CD4-positive, alpha-beta memory T cell (primary cell): Measurements from ENCODE around the gene EMC7. TPM values are rescaled to one million over a fixed set of nuclear protein-coding genes. Genes with fewer than 3 reads are reported as not detected.
A peak's percentile ranks its signal among the peaks of the same experiment; 100 is the strongest.

Source experiments
- CTCF ChIA-PET: fragments of 350-600 bp; sonication (Branson Sonifier 250); formaldehyde crosslinking; loops from one replicate; lab custom pipeline; 2021; ENCODE audit warnings: inconsistent platforms; ENCODE audit not compliant: partially characterized antibody; lab: Charles Lee
- POLR2A ChIA-PET: fragments of 350-600 bp; sonication (Branson Sonifier 250); formaldehyde crosslinking; loops from one replicate; lab custom pipeline; 2021; ENCODE audit not compliant: partially characterized antibody; lab: Charles Lee
- DNase-seq, 5 donors: peaks; one replicate each; pipeline versions ENCODE4 v3.0.0 to v3.0.0-alpha.2; 2020 to 2022; ENCODE audit warnings: mixed read lengths in 1 of 5
- H3K27ac ChIP-seq: one replicate; pipeline ENCODE4 v1.7.0; 2013; ENCODE audit warnings: low read depth, low read length
- H3K27me3 ChIP-seq: 2 replicates; pipeline ENCODE4 v1.7.0; 2013; ENCODE audit warnings: mild to moderate bottlenecking, low read length, moderate library complexity; ENCODE audit not compliant: insufficient read depth
- H3K36me3 ChIP-seq: 2 replicates; pipeline ENCODE4 v1.7.0; 2013; ENCODE audit warnings: mild to moderate bottlenecking, low read length, moderate library complexity; ENCODE audit not compliant: insufficient read depth
- H3K4me1 ChIP-seq: 2 replicates; pipeline ENCODE4 v1.7.0; 2013; ENCODE audit warnings: mild to moderate bottlenecking, low read length, moderate library complexity; ENCODE audit not compliant: insufficient read depth
- H3K4me3 ChIP-seq, 2 donors: one replicate each; pipeline ENCODE4 v1.7.0; 2013; ENCODE audit warnings: low read length in 2 of 2, mild to moderate bottlenecking in 1 of 2
- H3K9me3 ChIP-seq, 2 donors: one replicate each; pipeline ENCODE4 v1.7.0; 2013; ENCODE audit warnings: low read length in 2 of 2, control low read depth in 1 of 2; ENCODE audit not compliant: control insufficient read depth in 1 of 2
- H3K27ac Mint-ChIP-seq, 7 donors: one replicate each; pipeline ENCODE4 v1.8.0; 2020 to 2021; ENCODE audit warnings: mixed read lengths in 7 of 7, mild to moderate bottlenecking in 6 of 7, inconsistent platforms in 3 of 7, moderate library complexity in 3 of 7
- H3K27me3 Mint-ChIP-seq, 2 donors: one replicate each; pipeline ENCODE4 v1.8.0; 2020 to 2021; ENCODE audit warnings: mixed read lengths in 2 of 2
- H3K36me3 Mint-ChIP-seq, 2 donors: one replicate each; pipeline ENCODE4 v1.8.0; 2020 to 2021; ENCODE audit warnings: mixed read lengths in 2 of 2, inconsistent platforms in 1 of 2, mild to moderate bottlenecking in 1 of 2
- H3K4me1 Mint-ChIP-seq, 4 donors: one replicate each; pipeline ENCODE4 v1.8.0; 2020 to 2021; ENCODE audit warnings: mixed read lengths in 4 of 4, mild to moderate bottlenecking in 1 of 4
- H3K4me3 Mint-ChIP-seq, 8 donors: one replicate each; pipeline ENCODE4 v1.8.0; 2020 to 2021; ENCODE audit warnings: mixed read lengths in 8 of 8, mild to moderate bottlenecking in 7 of 8, moderate library complexity in 6 of 8, inconsistent platforms in 3 of 8
- H3K9me3 Mint-ChIP-seq, 8 donors: one replicate each; pipeline ENCODE4 v1.8.0; 2020 to 2021; ENCODE audit warnings: mixed read lengths in 8 of 8, mild to moderate bottlenecking in 5 of 8, inconsistent platforms in 3 of 8, moderate library complexity in 1 of 8
- intact Hi-C: fragments of 100-400 bp; cut with micrococcal nuclease; formaldehyde crosslinking; loops from one replicate; pipeline ENCODE4 v1.15.1; 2023
- polyA plus RNA-seq, 2 donors: library from polyadenylated mRNA; unstranded; fragments of 300-500 nt; fragmentation: Illumina TruSeq; gene quantifications; one replicate each; pipeline ENCODE4 v1.2.3, GENCODE V29; 2021
- total RNA-seq, 2 experiments: library from RNA; stranded (reverse); gene quantifications; one replicate each; pipeline ENCODE4 v1.2.3, GENCODE V29; 2021

Gene EMC7
- total and polyA plus RNA-seq, 4 experiments from 2014 or later, result 38.3 to 167 (median 81.3) TPM

- no peaks in the 10 kb centered on the region for H3K9me3 ChIP-seq
- H3K4me1 Mint-ChIP-seq, result peaks cover 0 to 3% (median 0%) of the 10 kb centered on the region in 4 donors
- H3K27ac ChIP-seq, result no peak overlapping the region
- H3K4me1 ChIP-seq, result no peaks in the 10 kb centered on the region
- no peaks in the 10 kb centered on the region for H3K9me3 Mint-ChIP-seq
- intact Hi-C loops, result no loop called here
- no peak overlapping the region for H3K4me3 Mint-ChIP-seq
- POLR2A ChIA-PET, result interaction anchor here (0.9 to 1.5 kb wide), 2 partner anchors 10 to 256 kb away, joined by 3 to 5 read pairs; partner anchors contain the start of genes EMC7 and PGBD4
- H3K36me3 Mint-ChIP-seq, result no peaks in the 10 kb centered on the region
- H3K27ac Mint-ChIP-seq, result peak overlapping the region in 1 of 7 donors; percentile 9
- no peak for DNase-seq
- CTCF ChIA-PET, result interaction anchor here (0.9 to 3.7 kb wide), 4 partner anchors 12 to 476 kb away, joined by 3 to 21 read pairs (median 4); partner anchors contain the start of gene KATNBL1
- H3K27me3 ChIP-seq, result peaks cover 7% of the 10 kb centered on the region
- H3K27me3 Mint-ChIP-seq, result peaks cover 0 to 4% of the 10 kb centered on the region in 2 donors
- no peak overlapping the region for H3K4me3 ChIP-seq
- no peaks in the 10 kb centered on the region for H3K36me3 ChIP-seq
Observed at GRCh38 chr15:34111488-34111887, 9.8 kb upstream of the EMC7 start.

GRCh38 chr15:34109797-34110663 is 8.4 kb upstream of the EMC7 start:
- H3K4me3 ChIP-seq, result no peak overlapping the region
- intact Hi-C loops, result loop anchor here (1.0 kb wide), 1 partner anchor 478 kb away; no protein-coding TSS in a partner anchor
- peaks cover 0 to 3% (median 0%) of the 10 kb centered on the region in 4 donors for H3K4me1 Mint-ChIP-seq
- CTCF ChIA-PET, result interaction anchor here (0.8 to 3.7 kb wide), 8 partner anchors 9 to 258 kb away, joined by 3 to 21 read pairs (median 3); partner anchors contain the start of genes KATNBL1 and LPCAT4
- peak overlapping the region in 2 of 7 donors; percentile 49 to 56 for H3K27ac Mint-ChIP-seq
- peak in 4 of 5 donors; percentile 6 to 28 (median 16) for DNase-seq
- H3K4me3 Mint-ChIP-seq, result peak overlapping the region in 1 of 8 donors; percentile 4
- no peaks in the 10 kb centered on the region for H3K9me3 ChIP-seq
- H3K27me3 Mint-ChIP-seq, result peaks cover 0 to 4% of the 10 kb centered on the region in 2 donors
- POLR2A ChIA-PET, result no interaction called here
- H3K36me3 ChIP-seq, result no peaks in the 10 kb centered on the region
- no peak overlapping the region for H3K27ac ChIP-seq
- H3K4me1 ChIP-seq, result no peaks in the 10 kb centered on the region
- H3K9me3 Mint-ChIP-seq, result peaks cover 0 to 2% (median 0%) of the 10 kb centered on the region in 8 donors
- H3K36me3 Mint-ChIP-seq, result peaks cover 2% of the 10 kb centered on the region in 2 donors
- H3K27me3 ChIP-seq, result peaks cover 7% of the 10 kb centered on the region

GRCh38 chr15:34107315-34107714 is 5.7 kb upstream of the EMC7 start:
- Mint-ChIP-seq H3K9me3 (peaks cover 0 to 6% (median under 1%) of the 10 kb centered on the region in 8 donors), H3K4me1 (peaks cover 2 to 9% (median 7%) of the 10 kb centered on the region in 4 donors), H3K4me3 (no peak overlapping the region), H3K27me3 (no peaks in the 10 kb centered on the region), H3K27ac (no peak overlapping the region), H3K36me3 (peaks cover 5 to 7% of the 10 kb centered on the region in 2 donors)
- no peak for DNase-seq
- ChIA-PET POLR2A (no interaction called here), CTCF (interaction anchor here (0.9 to 2.1 kb wide), 3 partner anchors 12 to 476 kb away, joined by 3 to 9 read pairs (median 4); partner anchors contain the start of genes GOLGA8B and KATNBL1)
- intact Hi-C loops, result no loop called here
- H3K4me3 ChIP-seq, result no peak overlapping the region
- H3K9me3 ChIP-seq, result no peaks in the 10 kb centered on the region
- H3K4me1 ChIP-seq, result peaks cover 7% of the 10 kb centered on the region
- H3K27me3 ChIP-seq, result no peaks in the 10 kb centered on the region
- no peak overlapping the region for H3K27ac ChIP-seq
- H3K36me3 ChIP-seq, result no peaks in the 10 kb centered on the region

DNA sequence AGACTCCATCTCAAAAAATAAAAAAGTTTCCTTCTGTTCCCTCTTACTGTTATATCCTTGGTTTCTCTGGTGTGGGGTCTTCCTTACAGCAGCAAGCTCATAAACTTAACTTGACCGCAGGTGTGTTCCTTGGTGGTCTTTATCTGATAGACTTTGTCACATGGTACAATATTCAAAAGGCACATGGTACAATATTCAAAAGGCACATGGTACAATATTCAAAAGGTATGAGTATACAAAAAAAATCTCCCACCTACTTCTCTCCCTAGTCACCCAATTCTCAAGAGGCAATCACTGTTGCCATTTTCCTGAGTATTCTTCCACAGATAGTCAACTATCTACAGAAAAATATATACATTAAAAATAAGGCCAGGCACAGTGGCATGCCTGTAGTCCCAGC is 4.8 kb upstream of the EMC7 start:
- H3K36me3 Mint-ChIP-seq, result peaks cover 5 to 15% of the 10 kb centered on the region in 2 donors
- H3K9me3 ChIP-seq, result no peaks in the 10 kb centered on the region
- H3K27me3 Mint-ChIP-seq, result peaks cover 0 to 1% of the 10 kb centered on the region in 2 donors
- POLR2A ChIA-PET, result interaction anchor here (0.9 kb wide), 1 partner anchor 127 kb away, joined by 3 read pairs; no protein-coding TSS in a partner anchor
- H3K36me3 ChIP-seq, result no peaks in the 10 kb centered on the region
- no peak overlapping the region for H3K27ac ChIP-seq
- DNase-seq, result no peak
- H3K4me1 Mint-ChIP-seq, result peaks cover 5 to 18% (median 12%) of the 10 kb centered on the region in 4 donors
- no peaks in the 10 kb centered on the region for H3K27me3 ChIP-seq
- no peak overlapping the region for H3K4me3 Mint-ChIP-seq
- CTCF ChIA-PET, result interaction anchor here (2.1 kb wide), 1 partner anchor 104 kb away, joined by 9 read pairs; the partner anchor contains the start of gene KATNBL1
- intact Hi-C loops, result no loop called here
- no peak overlapping the region for H3K27ac Mint-ChIP-seq
- peaks cover 0 to 6% (median 3%) of the 10 kb centered on the region in 8 donors for H3K9me3 Mint-ChIP-seq
- no peak overlapping the region for H3K4me3 ChIP-seq
- peaks cover 10% of the 10 kb centered on the region for H3K4me1 ChIP-seq

DNA sequence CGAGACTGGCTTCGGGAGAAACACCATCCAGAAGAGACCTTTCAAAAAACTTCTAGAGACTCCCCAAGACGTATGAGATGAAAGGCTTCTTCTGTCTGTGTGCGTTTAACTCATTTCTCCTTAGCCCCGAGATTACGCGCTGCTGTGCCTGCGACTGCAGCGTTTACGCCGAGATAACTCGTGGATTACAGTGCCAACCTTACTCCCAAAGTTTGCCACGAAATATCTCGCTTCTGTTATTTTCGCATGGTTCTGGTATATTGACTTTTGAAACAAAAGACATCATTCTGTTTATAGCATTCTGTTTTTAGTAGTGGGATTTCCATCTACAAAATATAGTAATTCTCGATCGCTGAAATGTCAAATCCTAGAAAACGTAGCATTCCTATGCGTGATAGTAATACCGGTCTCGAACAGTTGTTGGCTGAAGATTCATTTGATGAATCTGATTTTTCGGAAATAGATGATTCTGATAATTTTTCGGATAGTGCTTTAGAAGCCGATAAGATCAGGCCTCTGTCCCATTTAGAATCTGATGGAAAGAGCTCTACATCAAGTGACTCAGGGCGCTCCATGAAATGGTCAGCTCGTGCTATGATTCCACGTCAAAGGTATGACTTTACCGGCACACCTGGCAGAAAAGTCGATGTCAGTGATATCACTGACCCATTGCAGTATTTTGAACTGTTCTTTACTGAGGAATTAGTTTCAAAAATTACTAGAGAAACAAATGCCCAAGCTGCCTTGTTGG is 688 bp upstream of the EMC7 start:
- no peaks in the 10 kb centered on the region for H3K9me3 ChIP-seq
- POLR2A ChIA-PET, result interaction anchor here (0.5 to 2.8 kb wide), 16 partner anchors 9 to 886 kb away, joined by 3 to 34 read pairs (median 5); partner anchors contain the start of genes AQR, AVEN, EMC4 and GOLGA8B
- H3K4me3 ChIP-seq, result peak overlapping the region; percentile 45 to 97
- H3K27ac ChIP-seq, result peak overlapping the region; percentile 85
- H3K4me3 Mint-ChIP-seq, result peak overlapping the region; percentile 92 to 100 (median 100)
- H3K27me3 ChIP-seq, result no peaks in the 10 kb centered on the region
- intact Hi-C loops, result loop anchor here (1.0 to 5.0 kb wide), 5 partner anchors 64 to 1445 kb away; partner anchors contain the start of genes AQR, DPH6 and LPCAT4
- peak overlapping the region; percentile 94 to 100 (median 99) for H3K27ac Mint-ChIP-seq
- no peaks in the 10 kb centered on the region for H3K36me3 ChIP-seq
- peaks cover 37% of the 10 kb centered on the region for H3K4me1 ChIP-seq
- CTCF ChIA-PET, result interaction anchor here (0.7 to 2.1 kb wide), 11 partner anchors 43 to 485 kb away, joined by 3 to 12 read pairs (median 3); partner anchors contain the start of genes EMC4, KATNBL1 and LPCAT4
- H3K27me3 Mint-ChIP-seq, result peaks cover 0 to 1% of the 10 kb centered on the region in 2 donors
- peaks cover 16 to 49% (median 34%) of the 10 kb centered on the region in 4 donors for H3K4me1 Mint-ChIP-seq
- peaks cover 0 to 6% (median 3%) of the 10 kb centered on the region in 8 donors for H3K9me3 Mint-ChIP-seq
- DNase-seq, result no peak
- peaks cover 5 to 28% of the 10 kb centered on the region in 2 donors for H3K36me3 Mint-ChIP-seq

DNA sequence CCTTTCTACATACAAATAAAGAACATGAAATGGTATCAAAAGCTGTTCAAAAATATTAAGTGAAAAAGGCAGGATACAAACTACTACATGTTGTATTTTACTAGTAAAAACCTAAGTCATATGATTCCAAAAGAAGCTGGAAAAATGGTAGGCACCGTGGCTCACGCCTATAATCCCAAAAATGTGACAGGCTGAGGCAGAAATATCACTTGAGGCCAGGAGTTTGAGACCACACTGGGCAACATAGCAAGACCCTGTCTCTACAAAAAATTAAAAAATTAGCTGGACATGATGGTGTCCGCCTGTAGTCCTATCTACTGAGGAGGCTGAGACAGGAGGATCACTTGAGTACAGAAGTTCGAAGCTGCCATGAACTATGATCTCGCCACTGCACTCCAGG is 1.7 kb downstream of the EMC7 start:
- Mint-ChIP-seq H3K4me1 (peaks cover 17 to 55% (median 38%) of the 10 kb centered on the region in 4 donors), H3K27ac (peak overlapping the region in 6 of 7 donors; percentile 25 to 100 (median 70)), H3K27me3 (peaks cover 0 to 1% of the 10 kb centered on the region in 2 donors), H3K4me3 (peak overlapping the region; percentile 15 to 100 (median 52)), H3K36me3 (peaks cover 4 to 29% of the 10 kb centered on the region in 2 donors), H3K9me3 (peaks cover 0 to 6% (median 1%) of the 10 kb centered on the region in 8 donors)
- Histone ChIP-seq H3K4me1 (peaks cover 37% of the 10 kb centered on the region), H3K4me3 (no peak overlapping the region), H3K27ac (peak overlapping the region; percentile 85), H3K36me3 (peaks cover 4% of the 10 kb centered on the region), H3K27me3 (no peaks in the 10 kb centered on the region), H3K9me3 (no peaks in the 10 kb centered on the region)
- intact Hi-C loops, result loop anchor here (2.0 to 5.0 kb wide), 3 partner anchors 37 to 1447 kb away; partner anchors contain the start of gene DPH6
- ChIA-PET POLR2A (interaction anchor here (0.6 kb wide), 1 partner anchor 68 kb away, joined by 3 read pairs; no protein-coding TSS in a partner anchor), CTCF (interaction anchor here (0.9 to 4.2 kb wide), 2 partner anchors 110 to 243 kb away, joined by 7 to 16 read pairs; partner anchors contain the start of genes KATNBL1, NOP10 and NUTM1)
- no peak for DNase-seq
